Spleen (tissue), 7 donors: ENCODE measurements around the gene SCYL1.

Experiments used
- POLR2AphosphoS5 ChIP-seq, 3 donors: sonication (generic); formaldehyde crosslinking; IDR thresholded peaks; one replicate each; pipeline ENCODE4 v1.5.1; 2017; ENCODE audit warnings: antibody characterized with exemption in 3 of 3
- TF ChIP-seq, protein P1 (sequence below), 11 experiments: fragments of 200-600 bp in 7 of 11; fragments of 450-650 bp in 4 of 11; sonication (generic) in 4 of 11; IDR thresholded peaks in 8 of 11; conservative IDR thresholded peaks in 3 of 11; 1 replicate in 7 of 11; 2 replicates in 4 of 11; pipeline versions ENCODE4 v1.4.0 to v1.8.0; 2016 to 2021; ENCODE audit warnings: antibody characterized with exemption in 11 of 11, inconsistent platforms in 4 of 11, mild to moderate bottlenecking in 1 of 11
- donor health status: DM: no; HTN: no; CAD: no; lungs with moderate emphysema.
- donor health status: DM: no; HTN: no; CAD: no.
- donor health status: DM: no; HTN: no; CAD: no.

- TF ChIP-seq, protein P1, sequence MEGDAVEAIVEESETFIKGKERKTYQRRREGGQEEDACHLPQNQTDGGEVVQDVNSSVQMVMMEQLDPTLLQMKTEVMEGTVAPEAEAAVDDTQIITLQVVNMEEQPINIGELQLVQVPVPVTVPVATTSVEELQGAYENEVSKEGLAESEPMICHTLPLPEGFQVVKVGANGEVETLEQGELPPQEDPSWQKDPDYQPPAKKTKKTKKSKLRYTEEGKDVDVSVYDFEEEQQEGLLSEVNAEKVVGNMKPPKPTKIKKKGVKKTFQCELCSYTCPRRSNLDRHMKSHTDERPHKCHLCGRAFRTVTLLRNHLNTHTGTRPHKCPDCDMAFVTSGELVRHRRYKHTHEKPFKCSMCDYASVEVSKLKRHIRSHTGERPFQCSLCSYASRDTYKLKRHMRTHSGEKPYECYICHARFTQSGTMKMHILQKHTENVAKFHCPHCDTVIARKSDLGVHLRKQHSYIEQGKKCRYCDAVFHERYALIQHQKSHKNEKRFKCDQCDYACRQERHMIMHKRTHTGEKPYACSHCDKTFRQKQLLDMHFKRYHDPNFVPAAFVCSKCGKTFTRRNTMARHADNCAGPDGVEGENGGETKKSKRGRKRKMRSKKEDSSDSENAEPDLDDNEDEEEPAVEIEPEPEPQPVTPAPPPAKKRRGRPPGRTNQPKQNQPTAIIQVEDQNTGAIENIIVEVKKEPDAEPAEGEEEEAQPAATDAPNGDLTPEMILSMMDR (IDR thresholded peaks at IDR 0.05 in 8 of 11, conservative IDR thresholded peaks at IDR 0.05 in 3 of 11) = peak in 5 of 11 experiments; percentile 4 to 30 (median 15)
- TF ChIP-seq POLR2AphosphoS5 (IDR thresholded peaks at IDR 0.05) = peak; percentile 99 to 100 (median 100)
Observed at GRCh38 chr11:65498977-65499712, 25.7 kb upstream of the SCYL1 start, which contains the start of gene MALAT1.
